ENCODE data around the gene SND1.

Gene SND1

DNA sequence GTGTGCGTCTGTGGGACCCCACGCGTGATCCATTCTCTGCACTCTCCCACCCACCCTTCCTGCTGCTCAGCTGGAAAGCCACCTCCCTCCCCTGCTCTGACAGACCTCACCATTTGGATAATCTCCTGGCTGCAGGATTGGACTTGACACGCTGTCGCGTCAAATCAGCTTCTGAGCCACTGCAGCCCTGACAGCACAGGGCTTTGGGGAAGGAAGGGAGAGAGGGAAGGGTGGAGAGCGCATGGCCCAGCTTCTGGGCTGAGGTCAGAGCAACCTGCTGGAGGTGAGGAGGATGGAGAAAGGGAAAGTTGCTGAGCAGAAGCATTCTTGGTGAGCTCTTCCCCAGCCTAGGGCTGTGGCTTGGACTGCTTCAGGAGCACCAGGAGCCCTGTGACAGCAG lies 428.2 kb downstream of the SND1 start:
- Histone ChIP-seq H3K4me2 (ENCODE audit: low read depth, low read length, poor library complexity, severe bottlenecking) (no peak overlapping the region), H2AFZ (ENCODE audit: low read depth, low read length, severe bottlenecking) (no peak overlapping the region), H3K9me3 (ENCODE audit: insufficient read depth, low read length) (no peaks in the 10 kb centered on the region), H3F3A (ENCODE audit: insufficient read depth) (no peaks in the 10 kb centered on the region), H3K9ac (ENCODE audit: low read length) (no peak overlapping the region), H3K27me3 (ENCODE audit: low read length) (no peaks in the 10 kb centered on the region), H3K79me2 (ENCODE audit: insufficient read depth, low read length) (no peaks in the 10 kb centered on the region), H3K4me3 (ENCODE audit: insufficient read depth, low read length, poor library complexity, severe bottlenecking) (no peak overlapping the region), H3K36me3 (ENCODE audit: low read length) (no peaks in the 10 kb centered on the region), H4K20me1 (ENCODE audit: low read depth, low read length) (no peaks in the 10 kb centered on the region), H3K9me2 (replicated peaks; ENCODE audit: insufficient read depth, low read length) (no peaks in the 10 kb centered on the region), H3K27ac (ENCODE audit: low read depth, low read length) (no peak overlapping the region)
- TF ChIP-seq EZH2phosphoT487 (conservative IDR thresholded peaks at IDR 0.05; ENCODE audit: low read length) = no peak
- TF ChIP-seq, protein P1, sequence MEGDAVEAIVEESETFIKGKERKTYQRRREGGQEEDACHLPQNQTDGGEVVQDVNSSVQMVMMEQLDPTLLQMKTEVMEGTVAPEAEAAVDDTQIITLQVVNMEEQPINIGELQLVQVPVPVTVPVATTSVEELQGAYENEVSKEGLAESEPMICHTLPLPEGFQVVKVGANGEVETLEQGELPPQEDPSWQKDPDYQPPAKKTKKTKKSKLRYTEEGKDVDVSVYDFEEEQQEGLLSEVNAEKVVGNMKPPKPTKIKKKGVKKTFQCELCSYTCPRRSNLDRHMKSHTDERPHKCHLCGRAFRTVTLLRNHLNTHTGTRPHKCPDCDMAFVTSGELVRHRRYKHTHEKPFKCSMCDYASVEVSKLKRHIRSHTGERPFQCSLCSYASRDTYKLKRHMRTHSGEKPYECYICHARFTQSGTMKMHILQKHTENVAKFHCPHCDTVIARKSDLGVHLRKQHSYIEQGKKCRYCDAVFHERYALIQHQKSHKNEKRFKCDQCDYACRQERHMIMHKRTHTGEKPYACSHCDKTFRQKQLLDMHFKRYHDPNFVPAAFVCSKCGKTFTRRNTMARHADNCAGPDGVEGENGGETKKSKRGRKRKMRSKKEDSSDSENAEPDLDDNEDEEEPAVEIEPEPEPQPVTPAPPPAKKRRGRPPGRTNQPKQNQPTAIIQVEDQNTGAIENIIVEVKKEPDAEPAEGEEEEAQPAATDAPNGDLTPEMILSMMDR (IDR thresholded peaks at IDR 0.05; ENCODE audit: insufficient read depth, low read length, poor library complexity, severe bottlenecking) = no peak

DNA sequence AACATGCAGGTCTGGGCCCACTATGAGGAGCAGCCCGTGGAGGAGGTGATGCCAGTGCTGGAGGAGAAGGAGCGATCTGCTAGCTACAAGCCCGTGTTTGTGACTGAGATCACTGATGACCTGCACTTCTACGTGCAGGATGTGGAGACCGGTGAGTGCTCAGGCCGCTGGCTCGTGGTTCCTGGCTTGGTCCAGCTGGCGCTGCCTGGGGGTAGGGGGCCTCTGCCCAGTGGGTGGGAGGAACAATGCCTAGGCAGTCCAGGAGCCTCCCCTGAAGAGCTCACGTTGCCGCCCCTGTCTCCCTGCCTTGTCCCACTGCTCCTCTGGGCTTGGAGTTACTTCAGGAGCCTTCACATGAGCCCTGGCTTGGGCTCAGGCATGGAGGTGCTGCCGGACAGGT lies 429.4 kb downstream of the SND1 start:
- H4K20me1 ChIP-seq (ENCODE audit: low read depth, low read length) = no peaks in the 10 kb centered on the region
- H2AFZ ChIP-seq (ENCODE audit: low read depth, low read length, severe bottlenecking) = no peak overlapping the region
- no peak overlapping the region for H3K4me3 ChIP-seq (ENCODE audit: insufficient read depth, low read length, poor library complexity, severe bottlenecking)
- no peaks in the 10 kb centered on the region for H3K9me2 ChIP-seq (replicated peaks; ENCODE audit: insufficient read depth, low read length)
- H3K9ac ChIP-seq (ENCODE audit: low read length) = no peak overlapping the region
- no peaks in the 10 kb centered on the region for H3K27me3 ChIP-seq (ENCODE audit: low read length)
- H3K36me3 ChIP-seq (ENCODE audit: low read length) = no peaks in the 10 kb centered on the region
- H3K9me3 ChIP-seq (ENCODE audit: insufficient read depth, low read length) = no peaks in the 10 kb centered on the region
- no peaks in the 10 kb centered on the region for H3F3A ChIP-seq (ENCODE audit: insufficient read depth)
- no peaks in the 10 kb centered on the region for H3K79me2 ChIP-seq (ENCODE audit: insufficient read depth, low read length)
- H3K27ac ChIP-seq (ENCODE audit: low read depth, low read length) = no peak overlapping the region
- TF ChIP-seq, protein P1 (IDR thresholded peaks at IDR 0.05; ENCODE audit: insufficient read depth, low read length, poor library complexity, severe bottlenecking) = no peak
- no peak for TF ChIP-seq EZH2phosphoT487 (conservative IDR thresholded peaks at IDR 0.05; ENCODE audit: low read length)
- no peak overlapping the region for H3K4me2 ChIP-seq (ENCODE audit: low read depth, low read length, poor library complexity, severe bottlenecking)

DNA sequence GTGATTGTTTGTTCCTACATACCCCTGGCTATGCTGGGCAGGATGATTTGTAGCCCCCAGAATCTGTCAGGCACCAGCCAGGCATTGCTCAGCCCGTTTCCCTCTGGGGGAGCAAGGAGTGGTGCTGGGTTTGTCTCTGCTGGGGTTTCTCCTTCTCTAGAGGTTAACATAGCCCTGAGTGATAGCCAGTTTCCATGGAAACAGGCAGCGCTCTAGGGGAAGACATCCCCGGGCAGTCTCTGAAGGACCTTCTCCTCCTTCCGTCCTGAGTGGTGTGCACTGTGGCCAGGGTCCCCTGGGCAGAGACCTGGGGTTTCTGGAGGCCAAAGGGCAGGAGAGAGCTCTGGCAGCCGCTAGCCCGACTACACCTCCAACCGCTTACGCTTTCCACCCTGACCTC lies 429.8 kb downstream of the SND1 start:
- Histone ChIP-seq H4K20me1 (ENCODE audit: low read depth, low read length) (no peaks in the 10 kb centered on the region), H3K9ac (ENCODE audit: low read length) (no peak overlapping the region), H3K4me2 (ENCODE audit: low read depth, low read length, poor library complexity, severe bottlenecking) (no peak overlapping the region), H3K36me3 (ENCODE audit: low read length) (no peaks in the 10 kb centered on the region), H3F3A (ENCODE audit: insufficient read depth) (no peaks in the 10 kb centered on the region), H2AFZ (ENCODE audit: low read depth, low read length, severe bottlenecking) (no peak overlapping the region), H3K9me3 (ENCODE audit: insufficient read depth, low read length) (no peaks in the 10 kb centered on the region), H3K9me2 (replicated peaks; ENCODE audit: insufficient read depth, low read length) (no peaks in the 10 kb centered on the region), H3K4me3 (ENCODE audit: insufficient read depth, low read length, poor library complexity, severe bottlenecking) (no peak overlapping the region), H3K79me2 (ENCODE audit: insufficient read depth, low read length) (no peaks in the 10 kb centered on the region), H3K27me3 (ENCODE audit: low read length) (no peaks in the 10 kb centered on the region), H3K27ac (ENCODE audit: low read depth, low read length) (no peak overlapping the region)
- TF ChIP-seq, protein P1 (IDR thresholded peaks at IDR 0.05; ENCODE audit: insufficient read depth, low read length, poor library complexity, severe bottlenecking) = no peak
- no peak for TF ChIP-seq EZH2phosphoT487 (conservative IDR thresholded peaks at IDR 0.05; ENCODE audit: low read length)

Data from SU-DHL-6 (cell line).